ENCODE results near the gene EN1.
A peak's percentile ranks its signal among the peaks of the same experiment; 100 is the strongest.

The EN1 gene

GRCh38 chr2:118856330-118856977 is 9.0 kb upstream of the EN1 start:
- no peak for DNase-seq (ENCODE audit: low read depth in 2 of 2)

GRCh38 chr2:118855451-118856279 is 8.2 kb upstream of the EN1 start:
- DNase-seq (ENCODE audit: low read depth in 2 of 2), result peak; percentile 75 to 87

GRCh38 chr2:118854507-118855345 is 7.3 kb upstream of the EN1 start:
- DNase-seq (ENCODE audit: low read depth in 2 of 2), result no peak

- DNase-seq (ENCODE audit: low read depth in 2 of 2), result no peak
Observed at GRCh38 chr2:118853651-118854291, 6.3 kb upstream of the EN1 start.

GRCh38 chr2:118853129-118853640 is 5.7 kb upstream of the EN1 start:
- no peak for DNase-seq (ENCODE audit: low read depth in 2 of 2)

- DNase-seq (ENCODE audit: low read depth in 2 of 2), result no peak
Observed at GRCh38 chr2:118852605-118853128, 5.2 kb upstream of the EN1 start.

- no peak for DNase-seq (ENCODE audit: low read depth in 2 of 2)
Observed at GRCh38 chr2:118851650-118852049, 4.2 kb upstream of the EN1 start.

- no peak for DNase-seq (ENCODE audit: low read depth in 2 of 2)
Observed at GRCh38 chr2:118850901-118851415, 3.5 kb upstream of the EN1 start.

- DNase-seq (ENCODE audit: low read depth in 2 of 2), result no peak
Observed at GRCh38 chr2:118850168-118850900, 2.9 kb upstream of the EN1 start.

GRCh38 chr2:118849226-118850167 is 2.0 kb upstream of the EN1 start:
- DNase-seq (ENCODE audit: low read depth in 2 of 2), result no peak

- no peak for DNase-seq (ENCODE audit: low read depth in 2 of 2)
Observed at GRCh38 chr2:118848381-118849225, 1.2 kb upstream of the EN1 start.

- no peak for DNase-seq (ENCODE audit: low read depth in 2 of 2)
Observed at GRCh38 chr2:118847762-118848172, 319 bp upstream of the EN1 start.

- no peak for DNase-seq (ENCODE audit: low read depth in 2 of 2)
Observed at GRCh38 chr2:118846442-118846952, 951 bp downstream of the EN1 start.

GRCh38 chr2:118845522-118846441 is 1.7 kb downstream of the EN1 start:
- DNase-seq (ENCODE audit: low read depth in 2 of 2), result no peak

GRCh38 chr2:118845005-118845521 is 2.4 kb downstream of the EN1 start:
- no peak for DNase-seq (ENCODE audit: low read depth in 2 of 2)

- no peak for DNase-seq (ENCODE audit: low read depth in 2 of 2)
Observed at GRCh38 chr2:118844261-118845004, 3.0 kb downstream of the EN1 start.
